Frontal cortex (tissue), 4 donors: ENCODE data around the gene NELFE. TPM values are rescaled to one million over a fixed set of nuclear protein-coding genes. Genes with fewer than 3 reads are reported as not detected.
"Not testable (repeated sequence)": the region's sequence is repeated elsewhere in the genome, so short reads cannot be mapped to it uniquely, and the experiment has no call there.

ENCODE experiments used
- DNase-seq, 2 donors: peaks; one replicate each; pipeline ENCODE4 v3.0.0; 2012; ENCODE audit warnings: low spot score in 2 of 2
- FAIRE-seq: peaks from 2 replicates; lab custom pipeline; 2012; peaks lifted over from hg19 to GRCh38; lab: Jason Lieb, UNC
- total RNA-seq: library from RNA; depleted of rRNA; stranded (reverse); fragments of >200 nt; gene quantifications from one replicate; pipeline ENCODE4 v1.2.3, GENCODE V29; 2014
- donor health status: control.
- donor health status: control.
- donor health status: control.

NELFE gene
- total RNA-seq, 1 donor from 2014 or later, result 45.7 TPM

- FAIRE-seq, result not testable (repeated sequence)
Observed at GRCh38 chr6:31976065-31976464, 17.3 kb upstream of the NELFE start.

GRCh38 chr6:31972709-31973350, 14.1 kb upstream of the NELFE start:
- FAIRE-seq (no peak), DNase-seq (peak; percentile 42 to 53)

More at GRCh38 chr6:31976065-31976464, 17.3 kb upstream of the NELFE start:
- not testable (repeated sequence) for DNase-seq

GRCh38 chr6:31971993-31972708, 13.4 kb upstream of the NELFE start, which contains the start of gene DXO:
Gene DXO, minus strand, starts transcription at chr6:31972138. Its CDS starts 463 bp downstream, at chr6:31971675.
- no peak for FAIRE-seq
- peak; percentile 97 to 99 for DNase-seq

GRCh38 chr6:31971279-31971992, 12.7 kb upstream of the NELFE start:
- FAIRE-seq, result no peak
- no peak for DNase-seq

- DNase-seq (no peak), FAIRE-seq (no peak)
Observed at GRCh38 chr6:31970604-31971271, 12.0 kb upstream of the NELFE start.

GRCh38 chr6:31969712-31970603, 11.2 kb upstream of the NELFE start:
- FAIRE-seq (no peak), DNase-seq (no peak)

GRCh38 chr6:31968791-31969711, 10.3 kb upstream of the NELFE start:
- no peak for FAIRE-seq

GRCh38 chr6:31968326-31968725, 9.6 kb upstream of the NELFE start:
- DNase-seq (no peak), FAIRE-seq (no peak)

More at GRCh38 chr6:31968791-31969711, 10.3 kb upstream of the NELFE start:
- DNase-seq, result no peak

GRCh38 chr6:31967926-31968320, 9.2 kb upstream of the NELFE start:
- DNase-seq (no peak), FAIRE-seq (no peak)

GRCh38 chr6:31966997-31967925, 8.5 kb upstream of the NELFE start:
- FAIRE-seq (no peak), DNase-seq (no peak)

- DNase-seq (no peak), FAIRE-seq (no peak)
Observed at GRCh38 chr6:31966506-31966905, 7.7 kb upstream of the NELFE start.

- FAIRE-seq (no peak), DNase-seq (no peak)
Observed at GRCh38 chr6:31965700-31966099, 6.9 kb upstream of the NELFE start.

- FAIRE-seq, result no peak
- no peak for DNase-seq
Observed at GRCh38 chr6:31963921-31964320, 5.2 kb upstream of the NELFE start.

- FAIRE-seq (no peak), DNase-seq (no peak)
Observed at GRCh38 chr6:31961616-31962015, 2.8 kb upstream of the NELFE start.

GRCh38 chr6:31958412-31958740, 395 bp downstream of the NELFE start:
- FAIRE-seq, result no peak

GRCh38 chr6:31956796-31957195, 2.0 kb downstream of the NELFE start:
- FAIRE-seq (no peak), DNase-seq (no peak)

More at GRCh38 chr6:31958412-31958740, 395 bp downstream of the NELFE start:
- DNase-seq, result no peak

- no peak for DNase-seq
- no peak for FAIRE-seq
Observed at GRCh38 chr6:31954511-31954910, 4.3 kb downstream of the NELFE start.
